GM23248 (cell line): ENCODE measurements around the gene ANKS1B.

Experiments
- EZH2 ChIP-seq: fragments of 200-600 bp; sonication (generic); IDR thresholded peaks from 2 replicates; pipeline ENCODE4 v1.6.1; 2018; ENCODE audit warnings: antibody characterized with exemption, mild to moderate bottlenecking; ENCODE audit not compliant: insufficient read depth, poor library complexity, severe bottlenecking
- EZH2phosphoT487 ChIP-seq: fragments of 200-600 bp; sonication (generic); IDR thresholded peaks from 2 replicates; pipeline ENCODE4 v1.6.1; 2018; ENCODE audit warnings: antibody characterized with exemption, moderate library complexity, mild to moderate bottlenecking, low read depth; ENCODE audit not compliant: insufficient read depth

GRCh38 chr12:98935847-98936246 is 1048.9 kb downstream of the ANKS1B start:
- TF ChIP-seq EZH2phosphoT487 (no peak), EZH2 (no peak)
